HepG2 (cell line): ENCODE data around the gene PNKP. TPM values are rescaled to one million over a fixed set of nuclear protein-coding genes. Genes with fewer than 3 reads are reported as not detected.
A peak's percentile ranks its signal among the peaks of the same experiment; 100 is the strongest.

Experiments used
- BORCS8-MEF2B ChIP-seq: sonication (generic); formaldehyde crosslinking; IDR thresholded peaks from 2 replicates; pipeline ENCODE4 v1.8.0; 2022; ENCODE audit warnings: mild to moderate bottlenecking, missing genetic modification reagents
- CBFB ChIP-seq: sonication (generic); formaldehyde crosslinking; IDR thresholded peaks from 2 replicates; pipeline ENCODE4 v1.4.0; 2020; ENCODE audit warnings: missing genetic modification reagents
- ESRRA ChIP-seq: sonication (generic); formaldehyde crosslinking; IDR thresholded peaks from 2 replicates; pipeline ENCODE4 v1.5.1; 2020; ENCODE audit warnings: mild to moderate bottlenecking, low read depth, missing genetic modification reagents
- FOXC1 ChIP-seq: sonication (generic); formaldehyde crosslinking; IDR thresholded peaks from 2 replicates; pipeline ENCODE4 v1.8.0; 2022; ENCODE audit warnings: mild to moderate bottlenecking, missing genetic modification reagents, borderline replicate concordance
- HMG20A ChIP-seq: IDR thresholded peaks from 2 replicates; pipeline ENCODE4 v1.6.1; 2016; ENCODE audit warnings: borderline replicate concordance
- KAT8 ChIP-seq: IDR thresholded peaks from 2 replicates; pipeline ENCODE4 v1.6.1; 2016; ENCODE audit warnings: missing genetic modification reagents, missing compliant biosample characterization
- NAIF1 ChIP-seq: sonication (generic); formaldehyde crosslinking; IDR thresholded peaks from 2 replicates; pipeline ENCODE4 v1.5.0; 2020; ENCODE audit warnings: mild to moderate bottlenecking, missing genetic modification reagents, borderline replicate concordance
- NFATC3 ChIP-seq: sonication (generic); formaldehyde crosslinking; IDR thresholded peaks from 2 replicates; pipeline ENCODE4 v1.5.1; 2020; ENCODE audit warnings: mild to moderate bottlenecking, missing genetic modification reagents
- POGZ ChIP-seq: sonication (generic); formaldehyde crosslinking; IDR thresholded peaks from 2 replicates; pipeline ENCODE4 v1.4.0; 2020; ENCODE audit warnings: mild to moderate bottlenecking, missing genetic modification reagents
- RFX1 ChIP-seq: fragments of 450-650 bp; IDR thresholded peaks from 2 replicates; pipeline ENCODE4 v1.6.1; 2017
- RXRA ChIP-seq: sonication (generic); formaldehyde crosslinking; IDR thresholded peaks from 2 replicates; pipeline ENCODE4 v1.5.1; 2020; ENCODE audit warnings: missing genetic modification reagents
- SRY ChIP-seq: sonication (generic); formaldehyde crosslinking; IDR thresholded peaks from 2 replicates; pipeline ENCODE4 v1.8.0; 2022; ENCODE audit warnings: mild to moderate bottlenecking, missing genetic modification reagents
- TARDBP ChIP-seq: sonication (generic); formaldehyde crosslinking; IDR thresholded peaks from 2 replicates; pipeline ENCODE4 v1.8.0; 2022; ENCODE audit warnings: mild to moderate bottlenecking, missing genetic modification reagents
- ZNF205 ChIP-seq: IDR thresholded peaks from 2 replicates; pipeline ENCODE4 v1.6.1; 2018; ENCODE audit warnings: missing biosample characterization, missing genetic modification reagents
- ZNF251 ChIP-seq: sonication (generic); formaldehyde crosslinking; IDR thresholded peaks from 2 replicates; pipeline ENCODE4 v1.9.0; 2021; ENCODE audit warnings: mild to moderate bottlenecking, missing genetic modification reagents
- ZNF550 ChIP-seq: sonication (generic); formaldehyde crosslinking; IDR thresholded peaks from 2 replicates; pipeline ENCODE4 v1.4.0; 2020; ENCODE audit warnings: mild to moderate bottlenecking, missing genetic modification reagents, borderline replicate concordance
- ZNF564 ChIP-seq: sonication (generic); formaldehyde crosslinking; IDR thresholded peaks from 2 replicates; pipeline ENCODE4 v1.8.1; 2023; ENCODE audit warnings: mild to moderate bottlenecking, missing genetic modification reagents
- polyA plus RNA-seq, 8 experiments: library from polyadenylated mRNA; depleted of rRNA in 3 of 8; stranded (reverse) in 7 of 8; unstranded in 1 of 8; fragments of >200 nt; fragmentation: Illumina TruSeq in 4 of 8; extraction: Trizol in 4 of 8; gene quantifications; 2 replicates each; pipeline versions ENCODE4 v1.2.1 to v1.2.3, GENCODE V29; 2011 to 2016; ENCODE audit warnings: low read depth in 4 of 8, missing spikeins in 1 of 8, mixed read lengths in 1 of 8; ENCODE audit not compliant: insufficient read depth in 1 of 8
- total RNA-seq, 5 experiments: library from RNA; depleted of rRNA; stranded (reverse); fragments of >200 nt; fragmentation: Illumina TruSeq; extraction: Trizol; gene quantifications; 2 replicates each; pipeline ENCODE4 v1.2.3, GENCODE V29; 2016; ENCODE audit warnings: low read depth in 1 of 5
- TF ChIP-seq, protein P1 (sequence below): sonication (generic); formaldehyde crosslinking; conservative IDR thresholded peaks from 2 replicates; pipeline ENCODE4 v1.8.0; 2022; ENCODE audit warnings: low read depth, missing genetic modification reagents
- TF ChIP-seq, protein P2 (sequence below): sonication (generic); formaldehyde crosslinking; IDR thresholded peaks from 2 replicates; pipeline ENCODE4 v1.5.1; 2020; ENCODE audit warnings: missing genetic modification reagents, mild to moderate bottlenecking, borderline replicate concordance
- TF ChIP-seq, protein P3 (sequence below): sonication (generic); formaldehyde crosslinking; IDR thresholded peaks from 2 replicates; pipeline ENCODE4 v1.5.0; 2020; ENCODE audit warnings: missing genetic modification reagents
- TF ChIP-seq, protein P4 (sequence below): sonication (generic); formaldehyde crosslinking; IDR thresholded peaks from 2 replicates; pipeline ENCODE4 v1.5.0; 2020; ENCODE audit warnings: mild to moderate bottlenecking, missing genetic modification reagents
- TF ChIP-seq, protein P5 (sequence below): sonication (generic); formaldehyde crosslinking; IDR thresholded peaks from 2 replicates; pipeline ENCODE4 v1.5.0; 2020; ENCODE audit warnings: missing genetic modification reagents, mild to moderate bottlenecking, borderline replicate concordance

The PNKP gene
- total and polyA plus RNA-seq, 2 of the 13 experiments (the other 11 are each of a cell fraction or from before 2014, with no cell fraction given), result 12.7 to 27.1 TPM

DNA sequence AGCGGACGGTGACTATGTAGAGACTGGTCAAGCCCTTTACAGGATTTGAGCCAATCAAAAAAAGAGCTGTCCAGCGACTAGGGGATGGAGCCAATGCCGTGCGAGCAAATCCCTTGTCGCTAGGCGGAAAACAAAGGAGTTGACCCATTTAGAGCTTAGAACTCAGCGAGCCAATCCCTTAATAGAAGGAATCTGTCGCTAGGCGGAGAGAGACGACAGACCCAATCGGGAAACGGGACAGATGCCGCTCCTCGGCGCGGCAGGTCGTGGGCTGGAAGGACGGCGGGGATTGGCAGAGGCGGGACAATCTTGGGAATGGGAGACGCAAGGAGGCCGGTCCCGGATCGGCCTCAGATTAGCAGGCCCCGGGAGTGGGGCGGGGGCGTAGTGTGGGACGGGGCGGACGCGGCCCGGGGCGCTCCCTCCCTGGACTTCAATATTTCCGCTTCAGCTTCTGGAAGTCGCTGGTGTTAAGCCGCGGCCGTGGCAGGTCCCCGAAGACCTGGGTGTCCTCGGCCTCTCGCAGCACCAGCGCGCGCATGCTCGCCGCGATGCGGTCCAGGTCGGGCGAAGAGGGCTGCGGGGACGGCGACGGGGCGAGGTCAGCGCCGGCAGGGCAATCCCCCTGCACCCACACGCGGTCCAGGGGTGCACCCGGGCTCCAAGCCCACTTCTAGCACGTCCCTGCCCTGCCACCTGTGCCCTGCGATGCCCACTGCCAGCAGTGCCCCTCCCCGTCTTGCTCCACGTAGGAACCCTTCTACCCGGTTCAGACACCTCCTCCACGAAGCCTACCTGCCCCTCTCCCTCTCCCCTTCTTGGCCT, 2.3 kb upstream of the PNKP start (continued):
- TF ChIP-seq NFATC3 (CRISPR knock-in tag) (no peak), KAT8 (CRISPR knock-in tag) (peak; percentile 84), RFX1 (peak; percentile 28; the same call in 1 of the 2 replicates), NAIF1 (CRISPR knock-in tag) (no peak), ZNF205 (CRISPR knock-in tag) (no peak), HMG20A (CRISPR knock-in tag) (no peak), POGZ (CRISPR knock-in tag) (peak; percentile 53), ESRRA (CRISPR knock-in tag) (peak; percentile 60), ZNF550 (CRISPR knock-in tag) (no peak), SRY (CRISPR knock-in tag) (0 out of 2 replicates have a peak, but pooled peaks have one; percentile 44), CBFB (CRISPR knock-in tag) (no peak), FOXC1 (peak; percentile 68), BORCS8-MEF2B (CRISPR knock-in tag) (0 out of 2 replicates have a peak, but pooled peaks have one; percentile 7), RXRA (CRISPR knock-in tag) (peak; percentile 51; the same call in 1 of the 2 replicates), TARDBP (CRISPR knock-in tag) (no peak), ZNF564 (CRISPR knock-in tag) (no peak), ZNF251 (CRISPR knock-in tag) (0 out of 2 replicates have a peak, but pooled peaks have one; percentile 86)
- TF ChIP-seq, protein P1, sequence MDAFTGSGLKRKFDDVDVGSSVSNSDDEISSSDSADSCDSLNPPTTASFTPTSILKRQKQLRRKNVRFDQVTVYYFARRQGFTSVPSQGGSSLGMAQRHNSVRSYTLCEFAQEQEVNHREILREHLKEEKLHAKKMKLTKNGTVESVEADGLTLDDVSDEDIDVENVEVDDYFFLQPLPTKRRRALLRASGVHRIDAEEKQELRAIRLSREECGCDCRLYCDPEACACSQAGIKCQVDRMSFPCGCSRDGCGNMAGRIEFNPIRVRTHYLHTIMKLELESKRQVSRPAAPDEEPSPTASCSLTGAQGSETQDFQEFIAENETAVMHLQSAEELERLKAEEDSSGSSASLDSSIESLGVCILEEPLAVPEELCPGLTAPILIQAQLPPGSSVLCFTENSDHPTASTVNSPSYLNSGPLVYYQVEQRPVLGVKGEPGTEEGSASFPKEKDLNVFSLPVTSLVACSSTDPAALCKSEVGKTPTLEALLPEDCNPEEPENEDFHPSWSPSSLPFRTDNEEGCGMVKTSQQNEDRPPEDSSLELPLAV (CRISPR knock-in tag), result no peak
- TF ChIP-seq, protein P2, sequence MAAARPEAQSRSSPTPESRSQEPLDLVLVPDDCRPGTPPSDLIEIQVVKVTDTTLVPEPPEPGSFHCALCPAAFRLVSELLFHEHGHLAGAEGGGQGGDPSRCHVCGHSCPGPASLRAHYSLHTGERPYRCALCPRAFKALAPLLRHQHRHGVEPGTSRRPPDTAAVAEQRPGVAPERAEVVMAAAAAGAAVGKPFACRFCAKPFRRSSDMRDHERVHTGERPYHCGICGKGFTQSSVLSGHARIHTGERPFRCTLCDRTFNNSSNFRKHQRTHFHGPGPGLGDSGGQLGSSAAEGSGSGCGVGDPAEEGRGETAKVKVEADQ (CRISPR knock-in tag), result 0 out of 2 replicates have a peak, but pooled peaks have one; percentile 36
- TF ChIP-seq, protein P3, sequence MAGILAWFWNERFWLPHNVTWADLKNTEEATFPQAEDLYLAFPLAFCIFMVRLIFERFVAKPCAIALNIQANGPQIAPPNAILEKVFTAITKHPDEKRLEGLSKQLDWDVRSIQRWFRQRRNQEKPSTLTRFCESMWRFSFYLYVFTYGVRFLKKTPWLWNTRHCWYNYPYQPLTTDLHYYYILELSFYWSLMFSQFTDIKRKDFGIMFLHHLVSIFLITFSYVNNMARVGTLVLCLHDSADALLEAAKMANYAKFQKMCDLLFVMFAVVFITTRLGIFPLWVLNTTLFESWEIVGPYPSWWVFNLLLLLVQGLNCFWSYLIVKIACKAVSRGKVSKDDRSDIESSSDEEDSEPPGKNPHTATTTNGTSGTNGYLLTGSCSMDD, result 0 out of 2 replicates have a peak, but pooled peaks have one; percentile 30
- TF ChIP-seq, protein P4, sequence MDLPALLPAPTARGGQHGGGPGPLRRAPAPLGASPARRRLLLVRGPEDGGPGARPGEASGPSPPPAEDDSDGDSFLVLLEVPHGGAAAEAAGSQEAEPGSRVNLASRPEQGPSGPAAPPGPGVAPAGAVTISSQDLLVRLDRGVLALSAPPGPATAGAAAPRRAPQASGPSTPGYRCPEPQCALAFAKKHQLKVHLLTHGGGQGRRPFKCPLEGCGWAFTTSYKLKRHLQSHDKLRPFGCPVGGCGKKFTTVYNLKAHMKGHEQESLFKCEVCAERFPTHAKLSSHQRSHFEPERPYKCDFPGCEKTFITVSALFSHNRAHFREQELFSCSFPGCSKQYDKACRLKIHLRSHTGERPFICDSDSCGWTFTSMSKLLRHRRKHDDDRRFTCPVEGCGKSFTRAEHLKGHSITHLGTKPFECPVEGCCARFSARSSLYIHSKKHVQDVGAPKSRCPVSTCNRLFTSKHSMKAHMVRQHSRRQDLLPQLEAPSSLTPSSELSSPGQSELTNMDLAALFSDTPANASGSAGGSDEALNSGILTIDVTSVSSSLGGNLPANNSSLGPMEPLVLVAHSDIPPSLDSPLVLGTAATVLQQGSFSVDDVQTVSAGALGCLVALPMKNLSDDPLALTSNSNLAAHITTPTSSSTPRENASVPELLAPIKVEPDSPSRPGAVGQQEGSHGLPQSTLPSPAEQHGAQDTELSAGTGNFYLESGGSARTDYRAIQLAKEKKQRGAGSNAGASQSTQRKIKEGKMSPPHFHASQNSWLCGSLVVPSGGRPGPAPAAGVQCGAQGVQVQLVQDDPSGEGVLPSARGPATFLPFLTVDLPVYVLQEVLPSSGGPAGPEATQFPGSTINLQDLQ (CRISPR knock-in tag), result no peak
- TF ChIP-seq, protein P5, sequence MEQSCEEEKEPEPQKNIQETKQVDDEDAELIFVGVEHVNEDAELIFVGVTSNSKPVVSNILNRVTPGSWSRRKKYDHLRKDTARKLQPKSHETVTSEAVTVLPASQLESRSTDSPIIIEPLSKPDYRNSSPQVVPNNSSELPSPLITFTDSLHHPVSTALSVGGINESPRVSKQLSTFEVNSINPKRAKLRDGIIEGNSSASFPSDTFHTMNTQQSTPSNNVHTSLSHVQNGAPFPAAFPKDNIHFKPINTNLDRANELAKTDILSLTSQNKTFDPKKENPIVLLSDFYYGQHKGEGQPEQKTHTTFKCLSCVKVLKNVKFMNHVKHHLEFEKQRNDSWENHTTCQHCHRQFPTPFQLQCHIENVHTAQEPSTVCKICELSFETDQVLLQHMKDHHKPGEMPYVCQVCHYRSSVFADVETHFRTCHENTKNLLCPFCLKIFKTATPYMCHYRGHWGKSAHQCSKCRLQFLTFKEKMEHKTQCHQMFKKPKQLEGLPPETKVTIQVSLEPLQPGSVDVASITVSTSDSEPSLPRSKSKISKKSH (CRISPR knock-in tag), result peak; percentile 88
